Measurements from ENCODE around the gene KCNJ6.

Gene KCNJ6

GRCh38 chr21:37821092-37821491 lies 95.2 kb downstream of the KCNJ6 start:
- FAIRE-seq = no peak
- no peak for DNase-seq (ENCODE audit: low spot score)

- DNase-seq (ENCODE audit: low spot score) (no peak), FAIRE-seq (no peak)
Measured at GRCh38 chr21:37819372-37819771, 96.9 kb downstream of the KCNJ6 start.

- no peak for DNase-seq (ENCODE audit: low spot score)
- no peak for FAIRE-seq
Measured at GRCh38 chr21:37817242-37817641, 99.0 kb downstream of the KCNJ6 start.

GRCh38 chr21:37815893-37816292 lies 100.4 kb downstream of the KCNJ6 start:
- no peak for DNase-seq (ENCODE audit: low spot score)
- no peak for FAIRE-seq

GRCh38 chr21:37811711-37812110 lies 104.5 kb downstream of the KCNJ6 start:
- DNase-seq (ENCODE audit: low spot score) (no peak), FAIRE-seq (no peak)

GRCh38 chr21:37808261-37808660 lies 108.0 kb downstream of the KCNJ6 start:
- no peak for FAIRE-seq
- no peak for DNase-seq (ENCODE audit: low spot score)

GRCh38 chr21:37805266-37805665 lies 111.0 kb downstream of the KCNJ6 start:
- no peak for FAIRE-seq
- no peak for DNase-seq (ENCODE audit: low spot score)

GRCh38 chr21:37804001-37804400 lies 112.3 kb downstream of the KCNJ6 start:
- FAIRE-seq (no peak), DNase-seq (ENCODE audit: low spot score) (no peak)

- FAIRE-seq (no peak), DNase-seq (ENCODE audit: low spot score) (no peak)
Measured at GRCh38 chr21:37803101-37803651, 113.1 kb downstream of the KCNJ6 start.

- no peak for FAIRE-seq
Measured at GRCh38 chr21:37800456-37801061, 115.7 kb downstream of the KCNJ6 start.

GRCh38 chr21:37800057-37800455 lies 116.2 kb downstream of the KCNJ6 start:
- DNase-seq (ENCODE audit: low spot score) (no peak), FAIRE-seq (no peak)

More at GRCh38 chr21:37800456-37801061, 115.7 kb downstream of the KCNJ6 start:
- no peak for DNase-seq (ENCODE audit: low spot score)

- DNase-seq (ENCODE audit: low spot score) = no peak
- FAIRE-seq = no peak
Measured at GRCh38 chr21:37799211-37800056, 116.8 kb downstream of the KCNJ6 start.

GRCh38 chr21:37797403-37797802 lies 118.9 kb downstream of the KCNJ6 start:
- DNase-seq (ENCODE audit: low spot score) (no peak), FAIRE-seq (no peak)

- no peak for FAIRE-seq
Measured at GRCh38 chr21:37796011-37796410, 120.2 kb downstream of the KCNJ6 start.

GRCh38 chr21:37793660-37794059 lies 122.6 kb downstream of the KCNJ6 start:
- FAIRE-seq = no peak

More at GRCh38 chr21:37796011-37796410, 120.2 kb downstream of the KCNJ6 start:
- no peak for DNase-seq (ENCODE audit: low spot score)

GRCh38 chr21:37792046-37792445 lies 124.2 kb downstream of the KCNJ6 start:
- no peak for FAIRE-seq
- no peak for DNase-seq (ENCODE audit: low spot score)

More at GRCh38 chr21:37793660-37794059, 122.6 kb downstream of the KCNJ6 start:
- no peak for DNase-seq (ENCODE audit: low spot score)

- DNase-seq (ENCODE audit: low spot score) (no peak), FAIRE-seq (no peak)
Measured at GRCh38 chr21:37790905-37791304, 125.4 kb downstream of the KCNJ6 start.

GRCh38 chr21:37788503-37788902 lies 127.8 kb downstream of the KCNJ6 start:
- FAIRE-seq = no peak
- no peak for DNase-seq (ENCODE audit: low spot score)

- DNase-seq (ENCODE audit: low spot score) = peak; percentile 2
Measured at GRCh38 chr21:37787456-37787855, 128.8 kb downstream of the KCNJ6 start.

GRCh38 chr21:37784591-37785318 lies 131.5 kb downstream of the KCNJ6 start:
- FAIRE-seq = no peak
- no peak for DNase-seq (ENCODE audit: low spot score)

More at GRCh38 chr21:37787456-37787855, 128.8 kb downstream of the KCNJ6 start:
- FAIRE-seq = no peak

GRCh38 chr21:37783016-37783415 lies 133.2 kb downstream of the KCNJ6 start:
- FAIRE-seq = no peak
- no peak for DNase-seq (ENCODE audit: low spot score)
